Breast epithelium (tissue), 4 donors: ENCODE results near the gene CBFA2T2. TPM values are rescaled to one million over a fixed set of nuclear protein-coding genes. Genes with fewer than 3 reads are reported as not detected.

ENCODE experiments used
- DNase-seq, 2 donors: peaks; one replicate each; pipeline ENCODE4 v3.0.0-alpha.2; 2019; ENCODE audit warnings: low spot score in 2 of 2
- H3K27ac ChIP-seq, 2 donors: fragments of 200-600 bp; sonication (generic) in 1 of 2; one replicate each; pipeline ENCODE4 v1.5.1; 2016 to 2019; ENCODE audit warnings: mild to moderate bottlenecking in 1 of 2
- H3K27me3 ChIP-seq, 2 donors: fragments of 200-600 bp; sonication (generic) in 1 of 2; one replicate each; pipeline versions ENCODE4 v1.5.1 to v1.6.0; 2017 to 2019; ENCODE audit warnings: control low read depth in 1 of 2, mild to moderate bottlenecking in 1 of 2
- H3K36me3 ChIP-seq: fragments of 200-600 bp; one replicate; pipeline ENCODE4 v1.5.1; 2019
- H3K4me1 ChIP-seq, 2 donors: fragments of 200-600 bp; sonication (generic); one replicate each; pipeline ENCODE4 v1.5.1; 2016 to 2019; ENCODE audit warnings: control low read depth in 1 of 2
- H3K4me3 ChIP-seq, 3 donors: fragments of 200-600 bp; sonication (generic); 1 replicate in 2 of 3; 2 replicates in 1 of 3; pipeline ENCODE4 v1.5.1; 2016 to 2019; ENCODE audit warnings: mild to moderate bottlenecking in 3 of 3, moderate library complexity in 2 of 3
- H3K9me3 ChIP-seq, 2 donors: fragments of 200-600 bp; sonication (generic) in 1 of 2; one replicate each; pipeline ENCODE4 v1.5.1; 2016 to 2019; ENCODE audit warnings: control low read depth in 1 of 2
- POLR2A ChIP-seq: fragments of 450-650 bp; IDR thresholded peaks from one replicate; pipeline ENCODE4 v1.6.1; 2016; ENCODE audit warnings: antibody characterized with exemption, mild to moderate bottlenecking, moderate library complexity
- POLR2AphosphoS5 ChIP-seq, 3 donors: sonication (generic); formaldehyde crosslinking; IDR thresholded peaks; one replicate each; pipeline ENCODE4 v1.6.1; 2017; ENCODE audit warnings: antibody characterized with exemption in 3 of 3
- intact Hi-C: fragments of 100-400 bp; cut with DNase I; formaldehyde crosslinking; loops from one replicate; pipeline ENCODE4 v1.15.1; 2023; ENCODE audit warnings: low total_unique reads
- total RNA-seq, 3 donors: library from RNA; depleted of rRNA; stranded (reverse); fragments of >200 nt; gene quantifications; one replicate each; pipeline ENCODE4 v1.1.0, GENCODE V29; 2016
- TF ChIP-seq, protein P1 (sequence below), 3 donors: fragments of 450-650 bp; IDR thresholded peaks; one replicate each; pipeline ENCODE4 v1.5.1; 2016 to 2017; ENCODE audit warnings: antibody characterized with exemption in 3 of 3, mild to moderate bottlenecking in 3 of 3, moderate library complexity in 3 of 3

Gene CBFA2T2
- total RNA-seq, 3 donors from 2014 or later: 10.9 to 20.9 (median 17.0) TPM

- Histone ChIP-seq H3K27me3 (no peaks in the 10 kb centered on the region), H3K27ac (no peak overlapping the region), H3K36me3 (peaks cover 18% of the 10 kb centered on the region), H3K9me3 (no peaks in the 10 kb centered on the region), H3K4me1 (no peaks in the 10 kb centered on the region), H3K4me3 (no peak overlapping the region)
- TF ChIP-seq POLR2AphosphoS5 (IDR thresholded peaks at IDR 0.05) (no peak), POLR2A (no peak)
- TF ChIP-seq, protein P1, sequence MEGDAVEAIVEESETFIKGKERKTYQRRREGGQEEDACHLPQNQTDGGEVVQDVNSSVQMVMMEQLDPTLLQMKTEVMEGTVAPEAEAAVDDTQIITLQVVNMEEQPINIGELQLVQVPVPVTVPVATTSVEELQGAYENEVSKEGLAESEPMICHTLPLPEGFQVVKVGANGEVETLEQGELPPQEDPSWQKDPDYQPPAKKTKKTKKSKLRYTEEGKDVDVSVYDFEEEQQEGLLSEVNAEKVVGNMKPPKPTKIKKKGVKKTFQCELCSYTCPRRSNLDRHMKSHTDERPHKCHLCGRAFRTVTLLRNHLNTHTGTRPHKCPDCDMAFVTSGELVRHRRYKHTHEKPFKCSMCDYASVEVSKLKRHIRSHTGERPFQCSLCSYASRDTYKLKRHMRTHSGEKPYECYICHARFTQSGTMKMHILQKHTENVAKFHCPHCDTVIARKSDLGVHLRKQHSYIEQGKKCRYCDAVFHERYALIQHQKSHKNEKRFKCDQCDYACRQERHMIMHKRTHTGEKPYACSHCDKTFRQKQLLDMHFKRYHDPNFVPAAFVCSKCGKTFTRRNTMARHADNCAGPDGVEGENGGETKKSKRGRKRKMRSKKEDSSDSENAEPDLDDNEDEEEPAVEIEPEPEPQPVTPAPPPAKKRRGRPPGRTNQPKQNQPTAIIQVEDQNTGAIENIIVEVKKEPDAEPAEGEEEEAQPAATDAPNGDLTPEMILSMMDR (IDR thresholded peaks at IDR 0.05): no peak
- no peak for DNase-seq
- intact Hi-C loops: no loop called here
Observed at GRCh38 chr20:33609504-33609903, 119.6 kb downstream of the CBFA2T2 start.

DNA sequence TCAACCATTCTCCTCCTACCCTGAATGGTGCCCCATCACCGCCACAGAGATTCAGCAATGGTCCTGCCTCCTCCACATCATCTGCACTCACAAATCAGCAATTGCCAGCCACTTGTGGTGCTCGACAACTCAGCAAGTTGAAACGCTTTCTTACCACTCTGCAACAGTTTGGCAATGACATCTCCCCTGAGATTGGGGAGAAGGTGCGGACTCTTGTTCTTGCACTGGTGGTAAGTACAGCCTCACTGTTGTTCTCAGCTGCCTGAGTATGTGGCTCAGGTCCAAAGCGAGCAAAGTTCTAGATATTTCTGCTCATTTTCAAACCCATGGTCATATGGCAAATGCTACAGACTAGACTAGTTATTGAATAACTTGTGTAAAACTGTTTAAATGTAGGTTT lies 121.2 kb downstream of the CBFA2T2 start:
- TF ChIP-seq, protein P1 (IDR thresholded peaks at IDR 0.05): no peak
- TF ChIP-seq POLR2A (no peak), POLR2AphosphoS5 (IDR thresholded peaks at IDR 0.05) (no peak)
- Histone ChIP-seq H3K9me3 (no peaks in the 10 kb centered on the region), H3K36me3 (peaks cover 18% of the 10 kb centered on the region), H3K27ac (no peak overlapping the region), H3K4me1 (no peaks in the 10 kb centered on the region), H3K4me3 (no peak overlapping the region), H3K27me3 (no peaks in the 10 kb centered on the region)
- DNase-seq: no peak
- intact Hi-C loops: no loop called here

GRCh38 chr20:33612001-33612400 lies 122.1 kb downstream of the CBFA2T2 start:
- DNase-seq: no peak
- H3K4me3 ChIP-seq: no peak overlapping the region
- TF ChIP-seq POLR2A: no peak
- no peak for TF ChIP-seq POLR2AphosphoS5 (IDR thresholded peaks at IDR 0.05)
- TF ChIP-seq, protein P1 (IDR thresholded peaks at IDR 0.05): no peak
- H3K36me3 ChIP-seq: peaks cover 18% of the 10 kb centered on the region
- no peaks in the 10 kb centered on the region for H3K4me1 ChIP-seq
- H3K9me3 ChIP-seq: no peaks in the 10 kb centered on the region
- no peaks in the 10 kb centered on the region for H3K27me3 ChIP-seq
- intact Hi-C loops: no loop called here
- H3K27ac ChIP-seq: no peak overlapping the region

DNA sequence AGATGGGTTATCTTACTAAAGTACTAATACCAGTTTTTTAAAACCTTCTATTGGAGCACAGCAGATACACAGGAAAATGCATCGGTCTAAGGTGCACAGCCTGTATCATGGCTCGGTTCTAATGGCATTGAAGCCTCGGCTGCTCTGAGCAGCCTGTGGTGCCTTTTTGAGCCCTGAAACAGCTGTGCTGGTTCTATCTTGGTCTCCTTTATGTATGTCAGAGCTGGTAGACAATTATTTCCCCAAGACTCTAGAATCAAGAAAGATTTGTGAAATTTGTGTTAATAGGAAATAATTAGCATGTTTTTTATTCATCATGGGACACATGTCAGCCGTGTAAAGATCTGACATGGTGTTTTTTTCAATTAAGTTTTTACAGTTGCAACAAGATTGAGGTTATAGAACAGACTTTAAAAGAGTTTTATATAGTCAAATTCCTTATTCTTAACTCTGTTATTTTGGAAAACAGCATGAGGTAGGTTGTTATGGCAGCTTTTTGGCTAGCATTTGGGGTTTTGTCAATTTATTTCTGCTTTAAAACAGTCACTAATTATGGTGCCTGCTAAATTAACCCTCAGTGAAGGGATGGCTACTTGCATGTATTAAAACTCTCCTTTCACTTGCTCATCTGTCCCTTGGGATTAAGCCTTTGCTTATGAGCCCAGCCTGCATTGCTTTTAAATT lies 132.0 kb downstream of the CBFA2T2 start:
- no peaks in the 10 kb centered on the region for H3K27me3 ChIP-seq
- H3K9me3 ChIP-seq: no peaks in the 10 kb centered on the region
- no peak for DNase-seq
- no peaks in the 10 kb centered on the region for H3K4me1 ChIP-seq
- intact Hi-C loops: no loop called here
- H3K27ac ChIP-seq: no peak overlapping the region
- no peak overlapping the region for H3K4me3 ChIP-seq
- no peaks in the 10 kb centered on the region for H3K36me3 ChIP-seq
- TF ChIP-seq POLR2AphosphoS5 (IDR thresholded peaks at IDR 0.05) (no peak), POLR2A (no peak)
- TF ChIP-seq, protein P1 (IDR thresholded peaks at IDR 0.05): no peak

- Histone ChIP-seq H3K27me3 (no peaks in the 10 kb centered on the region), H3K36me3 (no peaks in the 10 kb centered on the region), H3K4me3 (no peak overlapping the region), H3K4me1 (no peaks in the 10 kb centered on the region), H3K9me3 (no peaks in the 10 kb centered on the region), H3K27ac (no peak overlapping the region)
- TF ChIP-seq, protein P1 (IDR thresholded peaks at IDR 0.05): no peak
- TF ChIP-seq POLR2AphosphoS5 (IDR thresholded peaks at IDR 0.05): no peak
- no peak for TF ChIP-seq POLR2A
- intact Hi-C loops: no loop called here
- DNase-seq: no peak
Observed at GRCh38 chr20:33622705-33623365, 132.9 kb downstream of the CBFA2T2 start.
